Mesothelial cell of epicardium (in vitro differentiated cells): ENCODE data around the gene SLC22A15. TPM values are rescaled to one million over a fixed set of nuclear protein-coding genes. Genes with fewer than 3 reads are reported as not detected.

ENCODE experiments used
- DNase-seq, 2 experiments: peaks; one replicate each; pipeline ENCODE4 v3.0.0; 2021; ENCODE audit warnings: low spot score in 2 of 2; ENCODE audit not compliant: unreplicated experiment in 2 of 2
- H3K27ac Mint-ChIP-seq: 2 replicates; pipeline ENCODE4 v1.8.0; 2021; ENCODE audit warnings: mixed read lengths
- H3K27me3 Mint-ChIP-seq: 2 replicates; pipeline ENCODE4 v1.8.0; 2021; ENCODE audit warnings: low read depth, mixed read lengths
- H3K36me3 Mint-ChIP-seq: 2 replicates; pipeline ENCODE4 v1.8.0; 2021; ENCODE audit warnings: mixed read lengths
- H3K4me1 Mint-ChIP-seq: 2 replicates; pipeline ENCODE4 v1.8.0; 2021; ENCODE audit warnings: mixed read lengths
- H3K4me3 Mint-ChIP-seq: 2 replicates; pipeline ENCODE4 v1.8.0; 2021; ENCODE audit warnings: mild to moderate bottlenecking, moderate library complexity, mixed read lengths
- H3K9me3 Mint-ChIP-seq: 2 replicates; pipeline ENCODE4 v1.8.0; 2021; ENCODE audit warnings: mixed read lengths
- CTCF ChIP-seq: fragments of 200-600 bp; sonication (generic); IDR thresholded peaks from one replicate; pipeline ENCODE4 v1.5.0; 2021; ENCODE audit warnings: antibody characterized with exemption; ENCODE audit not compliant: unreplicated experiment
- total RNA-seq: library from RNA; stranded (reverse); gene quantifications from 3 replicates; pipeline ENCODE4 v1.2.1, GENCODE V29; 2021

Gene SLC22A15
- total RNA-seq, 1 donor from 2014 or later, result 10.1 TPM

- H3K9me3 Mint-ChIP-seq, result peaks cover 71% of the 10 kb centered on the region
- H3K27ac Mint-ChIP-seq, result no peak overlapping the region
- H3K36me3 Mint-ChIP-seq, result peaks cover 24% of the 10 kb centered on the region
- TF ChIP-seq CTCF, result no peak
- no peak for DNase-seq
- peaks cover 9% of the 10 kb centered on the region for H3K4me1 Mint-ChIP-seq
- no peak overlapping the region for H3K4me3 Mint-ChIP-seq
- H3K27me3 Mint-ChIP-seq, result no peaks in the 10 kb centered on the region
Measured at GRCh38 chr1:116091083-116091482, 114.8 kb downstream of the SLC22A15 start.

- no peak for DNase-seq
- Mint-ChIP-seq H3K27me3 (no peaks in the 10 kb centered on the region), H3K4me1 (peaks cover 9% of the 10 kb centered on the region), H3K9me3 (peaks cover 57% of the 10 kb centered on the region), H3K27ac (no peak overlapping the region), H3K36me3 (peaks cover 25% of the 10 kb centered on the region), H3K4me3 (no peak overlapping the region)
- TF ChIP-seq CTCF, result no peak
Measured at GRCh38 chr1:116092752-116093489, 116.6 kb downstream of the SLC22A15 start.

GRCh38 chr1:116095027-116095426 is 118.7 kb downstream of the SLC22A15 start:
- Mint-ChIP-seq H3K27ac (no peak overlapping the region), H3K4me1 (peaks cover 9% of the 10 kb centered on the region), H3K27me3 (no peaks in the 10 kb centered on the region), H3K4me3 (no peak overlapping the region), H3K9me3 (peaks cover 35% of the 10 kb centered on the region), H3K36me3 (peaks cover 12% of the 10 kb centered on the region)
- TF ChIP-seq CTCF, result no peak
- no peak for DNase-seq

- no peak overlapping the region for H3K4me3 Mint-ChIP-seq
- H3K9me3 Mint-ChIP-seq, result peaks cover 26% of the 10 kb centered on the region
- no peak overlapping the region for H3K27ac Mint-ChIP-seq
- TF ChIP-seq CTCF, result no peak
- H3K27me3 Mint-ChIP-seq, result no peaks in the 10 kb centered on the region
- no peak for DNase-seq
- peaks cover 7% of the 10 kb centered on the region for H3K36me3 Mint-ChIP-seq
- H3K4me1 Mint-ChIP-seq, result peaks cover 9% of the 10 kb centered on the region
Measured at GRCh38 chr1:116096013-116096618, 119.8 kb downstream of the SLC22A15 start.

GRCh38 chr1:116097626-116098025 is 121.3 kb downstream of the SLC22A15 start:
- H3K9me3 Mint-ChIP-seq, result peaks cover 16% of the 10 kb centered on the region
- no peaks in the 10 kb centered on the region for H3K27me3 Mint-ChIP-seq
- no peak overlapping the region for H3K4me3 Mint-ChIP-seq
- peaks cover 7% of the 10 kb centered on the region for H3K36me3 Mint-ChIP-seq
- peaks cover 7% of the 10 kb centered on the region for H3K4me1 Mint-ChIP-seq
- H3K27ac Mint-ChIP-seq, result no peak overlapping the region
- TF ChIP-seq CTCF, result no peak
- no peak for DNase-seq
